ENCODE data around the gene NIT1. TPM values are rescaled to one million over a fixed set of nuclear protein-coding genes. Genes with fewer than 3 reads are reported as not detected.
"Not testable (repeated sequence)": the region's sequence is repeated elsewhere in the genome, so short reads cannot be mapped to it uniquely, and the experiment has no call there.

The NIT1 gene
- total and polyA plus RNA-seq, 2 donors (not counting 1 experiment from before 2014, with no cell fraction given), result 53.5 to 61.0 TPM

GRCh38 chr1:161114556-161114955 lies 3.3 kb upstream of the NIT1 start:
- no peak overlapping the region for H3K4me2 ChIP-seq (replicated peaks; ENCODE audit: low read depth, low read length, poor library complexity, severe bottlenecking)
- WGBS (ENCODE audit: insufficient coverage), result no CpG with 5 or more reads among the region's 2 CpGs
- POLR2A ChIA-PET, result no interaction called here

GRCh38 chr1:161115132-161115711 lies 2.7 kb upstream of the NIT1 start:
- Mint-ChIP-seq H3K4me3 (no peak overlapping the region), H3K27ac (peak overlapping the region; percentile 34), H3K27me3 (no peaks in the 10 kb centered on the region), H3K4me1 (peaks cover 68% of the 10 kb centered on the region), H3K9me3 (ENCODE audit: insufficient read depth) (no peaks in the 10 kb centered on the region)
- Histone ChIP-seq H2AFZ (ENCODE audit: insufficient read depth, low read depth, low read length, poor library complexity, severe bottlenecking) (no peak overlapping the region), H4K20me1 (ENCODE audit: control insufficient read depth, insufficient read depth, low read length, poor library complexity, severe bottlenecking) (peaks cover 27% of the 10 kb centered on the region), H3K4me3 (ENCODE audit: control extremely low read depth in 1 of 5, extremely low read depth in 1 of 5, insufficient read depth in 1 of 5, low read depth in 2 of 5, low read length in 4 of 5) (no peak overlapping the region), H3K27me3 (replicated peaks in 1 of 4; ENCODE audit: control extremely low read depth in 1 of 4, control insufficient read depth in 3 of 4, insufficient read depth in 4 of 4, low read length in 3 of 4) (no peaks in the 10 kb centered on the region), H3K36me3 (replicated peaks in 1 of 2; ENCODE audit: control extremely low read depth in 1 of 2, control insufficient read depth in 1 of 2, extremely low read depth in 1 of 2, insufficient read depth in 2 of 2, low read length in 1 of 2) (peaks cover 9 to 11% of the 10 kb centered on the region in 2 experiments), H3K4me1 (ENCODE audit: control insufficient read depth in 2 of 2, insufficient read depth in 2 of 2, low read length in 2 of 2) (peaks cover 35 to 42% of the 10 kb centered on the region in 2 donors), H3K4me2 (replicated peaks; ENCODE audit: low read depth, low read length, poor library complexity, severe bottlenecking) (no peak overlapping the region), H3K79me2 (ENCODE audit: control insufficient read depth, insufficient read depth, low read length) (peaks cover 98% of the 10 kb centered on the region), H3K9me3 (ENCODE audit: control extremely low read depth in 1 of 3, control insufficient read depth in 2 of 3, insufficient read depth in 1 of 3, low read length in 2 of 3) (no peaks in the 10 kb centered on the region), H3K27ac (ENCODE audit: low read length in 2 of 2) (no peak overlapping the region), H3K9ac (ENCODE audit: low read length) (no peak overlapping the region)
- no peak for TF ChIP-seq EZH2 (IDR thresholded peaks at IDR 0.05; ENCODE audit: borderline replicate concordance, insufficient read depth, low read depth, low read length, poor library complexity, severe bottlenecking)
- TF ChIP-seq CTCF (IDR thresholded peaks at IDR 0.05), result no peak
- ATAC-seq (ENCODE audit: low read depth) (no peak), DNase-seq (no peak)
- intact Hi-C loops (cut with micrococcal nuclease), result no loop called here
- ChIA-PET CTCF (no interaction called here), POLR2A (no interaction called here)
- WGBS (ENCODE audit: insufficient coverage), result 97% methylated on average over 12 of the region's 12 CpGs

More at GRCh38 chr1:161114556-161114955, 3.3 kb upstream of the NIT1 start:
- CTCF ChIA-PET, result no interaction called here
- DNase-seq, result no peak
- Mint-ChIP-seq H3K4me1 (peaks cover 61% of the 10 kb centered on the region), H3K27ac (no peak overlapping the region), H3K27me3 (no peaks in the 10 kb centered on the region), H3K4me3 (no peak overlapping the region), H3K9me3 (ENCODE audit: insufficient read depth) (no peaks in the 10 kb centered on the region)
- Histone ChIP-seq H4K20me1 (ENCODE audit: control insufficient read depth, insufficient read depth, low read length, poor library complexity, severe bottlenecking) (peaks cover 27% of the 10 kb centered on the region), H3K27ac (ENCODE audit: low read length in 2 of 2) (no peak overlapping the region), H3K79me2 (ENCODE audit: control insufficient read depth, insufficient read depth, low read length) (peaks cover 98% of the 10 kb centered on the region), H3K4me1 (ENCODE audit: control insufficient read depth in 2 of 2, insufficient read depth in 2 of 2, low read length in 2 of 2) (peaks cover 31 to 36% of the 10 kb centered on the region in 2 donors), H2AFZ (ENCODE audit: insufficient read depth, low read depth, low read length, poor library complexity, severe bottlenecking) (no peak overlapping the region), H3K4me3 (ENCODE audit: control extremely low read depth in 1 of 5, extremely low read depth in 1 of 5, insufficient read depth in 1 of 5, low read depth in 2 of 5, low read length in 4 of 5) (no peak overlapping the region), H3K27me3 (replicated peaks in 1 of 4; ENCODE audit: control extremely low read depth in 1 of 4, control insufficient read depth in 3 of 4, insufficient read depth in 4 of 4, low read length in 3 of 4) (no peaks in the 10 kb centered on the region), H3K9ac (ENCODE audit: low read length) (no peak overlapping the region), H3K36me3 (replicated peaks in 1 of 2; ENCODE audit: control extremely low read depth in 1 of 2, control insufficient read depth in 1 of 2, extremely low read depth in 1 of 2, insufficient read depth in 2 of 2, low read length in 1 of 2) (peaks cover 11 to 13% of the 10 kb centered on the region in 2 experiments), H3K9me3 (ENCODE audit: control extremely low read depth in 1 of 3, control insufficient read depth in 2 of 3, insufficient read depth in 1 of 3, low read length in 2 of 3) (no peaks in the 10 kb centered on the region)
- no peak for ATAC-seq (ENCODE audit: low read depth)
- TF ChIP-seq CTCF (IDR thresholded peaks at IDR 0.05) (no peak), EZH2 (IDR thresholded peaks at IDR 0.05; ENCODE audit: borderline replicate concordance, insufficient read depth, low read depth, low read length, poor library complexity, severe bottlenecking) (no peak)
- intact Hi-C loops (cut with micrococcal nuclease), result no loop called here

- peaks cover 70% of the 10 kb centered on the region for H3K4me1 Mint-ChIP-seq
- H3K27me3 ChIP-seq (replicated peaks in 1 of 4; ENCODE audit: control extremely low read depth in 1 of 4, control insufficient read depth in 3 of 4, insufficient read depth in 4 of 4, low read length in 3 of 4); H3K27ac ChIP-seq (ENCODE audit: low read length in 2 of 2); H3K9me3 Mint-ChIP-seq (ENCODE audit: insufficient read depth); H3K9ac ChIP-seq (ENCODE audit: low read length); H3K27ac Mint-ChIP-seq; H3K9me3 ChIP-seq (ENCODE audit: control extremely low read depth in 1 of 3, control insufficient read depth in 2 of 3, insufficient read depth in 1 of 3, low read length in 2 of 3); H3K4me2 ChIP-seq (replicated peaks; ENCODE audit: low read depth, low read length, poor library complexity, severe bottlenecking); H3K4me3 ChIP-seq (ENCODE audit: control extremely low read depth in 1 of 5, extremely low read depth in 1 of 5, insufficient read depth in 1 of 5, low read depth in 2 of 5, low read length in 4 of 5); ATAC-seq (ENCODE audit: low read depth); H2AFZ ChIP-seq (ENCODE audit: insufficient read depth, low read depth, low read length, poor library complexity, severe bottlenecking); DNase-seq; intact Hi-C loops (cut with micrococcal nuclease); H3K27me3 Mint-ChIP-seq: not testable (repeated sequence)
- peak overlapping the region; percentile 19 for H3K4me3 Mint-ChIP-seq
- peaks cover 26% of the 10 kb centered on the region for H4K20me1 ChIP-seq (ENCODE audit: control insufficient read depth, insufficient read depth, low read length, poor library complexity, severe bottlenecking)
- ChIA-PET CTCF (interaction anchor here (0.5 to 2.6 kb wide), 2 partner anchors 19 to 25 kb away, joined by 3 to 13 read pairs; partner anchors contain the start of gene KLHDC9), POLR2A (interaction anchor here (1.3 kb wide), 1 partner anchor 17 kb away, joined by 3 read pairs; the partner anchor contains the start of gene KLHDC9)
- H3K36me3 ChIP-seq (replicated peaks in 1 of 2; ENCODE audit: control extremely low read depth in 1 of 2, control insufficient read depth in 1 of 2, extremely low read depth in 1 of 2, insufficient read depth in 2 of 2, low read length in 1 of 2), result peaks cover 11 to 12% of the 10 kb centered on the region in 2 experiments
- 91% methylated on average over 6 of the region's 6 CpGs for whole genome bisulfite sequencing (ENCODE audit: insufficient coverage)
- peaks cover 36 to 42% of the 10 kb centered on the region in 2 donors for H3K4me1 ChIP-seq (ENCODE audit: control insufficient read depth in 2 of 2, insufficient read depth in 2 of 2, low read length in 2 of 2)
- peaks cover 99% of the 10 kb centered on the region for H3K79me2 ChIP-seq (ENCODE audit: control insufficient read depth, insufficient read depth, low read length)
Measured at GRCh38 chr1:161115961-161116360, 1.9 kb upstream of the NIT1 start.
